ENCODE data around the gene SOD1.

Gene SOD1

GRCh38 chr21:31673321-31673912, 13.9 kb downstream of the SOD1 start:
- WGBS (ENCODE audit: extremely low coverage, insufficient coverage, insufficient read length), result no CpG with 5 or more reads among the region's 3 CpGs
- Histone ChIP-seq H3K9ac (ENCODE audit: low read length) (no peak overlapping the region), H4K8ac (ENCODE audit: low read depth, low read length) (no peak overlapping the region)

GRCh38 chr21:31675318-31675717, 15.8 kb downstream of the SOD1 start:
- Histone ChIP-seq H3K14ac (ENCODE audit: low read length) (no peak overlapping the region), H3K4ac (ENCODE audit: low read depth, low read length) (no peak overlapping the region), H3K4me3 (ENCODE audit: low read depth, low read length) (no peak overlapping the region), H3K79me1 (ENCODE audit: low read length) (no peaks in the 10 kb centered on the region), H3K27me3 (ENCODE audit: insufficient read depth, low read length) (no peaks in the 10 kb centered on the region), H2AK5ac (ENCODE audit: low read length) (no peak overlapping the region), H3K23ac (ENCODE audit: low read length) (no peak overlapping the region), H2AFZ (ENCODE audit: insufficient read depth, low read length, poor library complexity) (no peak overlapping the region), H2BK12ac (ENCODE audit: low read length) (no peak overlapping the region), H4K91ac (ENCODE audit: low read depth, low read length) (no peak overlapping the region), H3K9ac (ENCODE audit: low read length) (no peak overlapping the region), H3K79me2 (ENCODE audit: control insufficient read depth, insufficient read depth, low read length, poor library complexity) (no peaks in the 10 kb centered on the region), H3K27ac (ENCODE audit: low read depth, low read length) (no peak overlapping the region), H3K4me2 (ENCODE audit: low read length) (no peak overlapping the region), H3K18ac (ENCODE audit: low read length) (no peak overlapping the region), H2BK120ac (ENCODE audit: insufficient read depth, low read length, poor library complexity) (no peak overlapping the region), H3K4me1 (ENCODE audit: control insufficient read depth in 1 of 2, insufficient read depth in 2 of 2, low read length in 2 of 2) (no peaks in the 10 kb centered on the region), H3K9me3 (ENCODE audit: insufficient read depth, low read depth, low read length) (no peaks in the 10 kb centered on the region), H2BK5ac (ENCODE audit: low read depth, low read length, poor library complexity) (no peak overlapping the region), H4K12ac (ENCODE audit: low read depth, low read length) (no peak overlapping the region), H4K8ac (ENCODE audit: low read depth, low read length) (no peak overlapping the region), H3K36me3 (ENCODE audit: control insufficient read depth in 1 of 2, insufficient read depth in 2 of 2, low read length in 2 of 2) (peaks cover 9 to 15% of the 10 kb centered on the region in 2 experiments)
- whole genome bisulfite sequencing (ENCODE audit: extremely low coverage, insufficient coverage, insufficient read length), result no CpG with 5 or more reads among the region's 7 CpGs
- DNase-seq, result no peak

More at GRCh38 chr21:31673321-31673912, 13.9 kb downstream of the SOD1 start:
- Histone ChIP-seq H3K79me2 (ENCODE audit: control insufficient read depth, insufficient read depth, low read length, poor library complexity) (no peaks in the 10 kb centered on the region), H3K36me3 (ENCODE audit: control insufficient read depth in 1 of 2, insufficient read depth in 2 of 2, low read length in 2 of 2) (peaks cover 9 to 15% of the 10 kb centered on the region in 2 experiments), H2BK12ac (ENCODE audit: low read length) (no peak overlapping the region), H3K4me3 (ENCODE audit: low read depth, low read length) (no peak overlapping the region), H3K9me3 (ENCODE audit: insufficient read depth, low read depth, low read length) (no peaks in the 10 kb centered on the region), H2BK120ac (ENCODE audit: insufficient read depth, low read length, poor library complexity) (no peak overlapping the region), H3K23ac (ENCODE audit: low read length) (no peak overlapping the region), H4K91ac (ENCODE audit: low read depth, low read length) (no peak overlapping the region), H3K4me2 (ENCODE audit: low read length) (no peak overlapping the region), H2AK5ac (ENCODE audit: low read length) (no peak overlapping the region), H3K27ac (ENCODE audit: low read depth, low read length) (no peak overlapping the region), H4K12ac (ENCODE audit: low read depth, low read length) (no peak overlapping the region), H3K79me1 (ENCODE audit: low read length) (no peaks in the 10 kb centered on the region), H2BK5ac (ENCODE audit: low read depth, low read length, poor library complexity) (no peak overlapping the region), H3K4me1 (ENCODE audit: control insufficient read depth in 1 of 2, insufficient read depth in 2 of 2, low read length in 2 of 2) (no peaks in the 10 kb centered on the region), H3K4ac (ENCODE audit: low read depth, low read length) (no peak overlapping the region), H2AFZ (ENCODE audit: insufficient read depth, low read length, poor library complexity) (no peak overlapping the region), H3K14ac (ENCODE audit: low read length) (no peak overlapping the region), H3K18ac (ENCODE audit: low read length) (no peak overlapping the region), H3K27me3 (ENCODE audit: insufficient read depth, low read length) (no peaks in the 10 kb centered on the region)
- no peak for DNase-seq

GRCh38 chr21:31675960-31676359, 16.5 kb downstream of the SOD1 start:
- Histone ChIP-seq H3K79me1 (ENCODE audit: low read length) (no peaks in the 10 kb centered on the region), H3K4ac (ENCODE audit: low read depth, low read length) (no peak overlapping the region), H3K9me3 (ENCODE audit: insufficient read depth, low read depth, low read length) (no peaks in the 10 kb centered on the region), H3K79me2 (ENCODE audit: control insufficient read depth, insufficient read depth, low read length, poor library complexity) (no peaks in the 10 kb centered on the region), H2BK12ac (ENCODE audit: low read length) (no peak overlapping the region), H2BK5ac (ENCODE audit: low read depth, low read length, poor library complexity) (no peak overlapping the region), H4K91ac (ENCODE audit: low read depth, low read length) (no peak overlapping the region), H2BK120ac (ENCODE audit: insufficient read depth, low read length, poor library complexity) (no peak overlapping the region), H2AK5ac (ENCODE audit: low read length) (no peak overlapping the region), H4K8ac (ENCODE audit: low read depth, low read length) (no peak overlapping the region), H3K4me3 (ENCODE audit: low read depth, low read length) (no peak overlapping the region), H3K4me2 (ENCODE audit: low read length) (no peak overlapping the region), H3K27me3 (ENCODE audit: insufficient read depth, low read length) (no peaks in the 10 kb centered on the region), H3K18ac (ENCODE audit: low read length) (no peak overlapping the region), H3K4me1 (ENCODE audit: control insufficient read depth in 1 of 2, insufficient read depth in 2 of 2, low read length in 2 of 2) (no peaks in the 10 kb centered on the region), H3K23ac (ENCODE audit: low read length) (no peak overlapping the region), H2AFZ (ENCODE audit: insufficient read depth, low read length, poor library complexity) (no peak overlapping the region), H3K14ac (ENCODE audit: low read length) (no peak overlapping the region), H3K36me3 (ENCODE audit: control insufficient read depth in 1 of 2, insufficient read depth in 2 of 2, low read length in 2 of 2) (peaks cover 9 to 15% of the 10 kb centered on the region in 2 experiments), H3K27ac (ENCODE audit: low read depth, low read length) (no peak overlapping the region), H4K12ac (ENCODE audit: low read depth, low read length) (no peak overlapping the region), H3K9ac (ENCODE audit: low read length) (no peak overlapping the region)
- no peak for DNase-seq
- WGBS (ENCODE audit: extremely low coverage, insufficient coverage, insufficient read length), result no CpG with 5 or more reads among the region's 2 CpGs

GRCh38 chr21:31677047-31677446, 17.6 kb downstream of the SOD1 start:
- Histone ChIP-seq H3K4me3 (ENCODE audit: low read depth, low read length) (no peak overlapping the region), H3K23ac (ENCODE audit: low read length) (peak overlapping the region; percentile 64), H3K9ac (ENCODE audit: low read length) (no peak overlapping the region), H3K36me3 (ENCODE audit: control insufficient read depth in 1 of 2, insufficient read depth in 2 of 2, low read length in 2 of 2) (peaks cover 1 to 6% of the 10 kb centered on the region in 2 experiments), H3K4me1 (ENCODE audit: control insufficient read depth in 1 of 2, insufficient read depth in 2 of 2, low read length in 2 of 2) (no peaks in the 10 kb centered on the region), H2AK5ac (ENCODE audit: low read length) (no peak overlapping the region), H3K4ac (ENCODE audit: low read depth, low read length) (no peak overlapping the region), H3K18ac (ENCODE audit: low read length) (no peak overlapping the region), H3K4me2 (ENCODE audit: low read length) (no peak overlapping the region), H4K12ac (ENCODE audit: low read depth, low read length) (no peak overlapping the region), H3K79me1 (ENCODE audit: low read length) (no peaks in the 10 kb centered on the region), H2AFZ (ENCODE audit: insufficient read depth, low read length, poor library complexity) (no peak overlapping the region), H2BK120ac (ENCODE audit: insufficient read depth, low read length, poor library complexity) (no peak overlapping the region), H4K8ac (ENCODE audit: low read depth, low read length) (no peak overlapping the region), H4K91ac (ENCODE audit: low read depth, low read length) (no peak overlapping the region), H3K14ac (ENCODE audit: low read length) (no peak overlapping the region), H3K79me2 (ENCODE audit: control insufficient read depth, insufficient read depth, low read length, poor library complexity) (no peaks in the 10 kb centered on the region), H3K9me3 (ENCODE audit: insufficient read depth, low read depth, low read length) (no peaks in the 10 kb centered on the region), H3K27ac (ENCODE audit: low read depth, low read length) (no peak overlapping the region), H3K27me3 (ENCODE audit: insufficient read depth, low read length) (no peaks in the 10 kb centered on the region), H2BK12ac (ENCODE audit: low read length) (no peak overlapping the region), H2BK5ac (ENCODE audit: low read depth, low read length, poor library complexity) (no peak overlapping the region)
- no peak for DNase-seq
- no CpG with 5 or more reads among the region's 3 CpGs for WGBS (ENCODE audit: extremely low coverage, insufficient coverage, insufficient read length)
